ENCODE data around the gene FBRS. TPM values are rescaled to one million over a fixed set of nuclear protein-coding genes. Genes with fewer than 3 reads are reported as not detected.

FBRS gene
- total and polyA plus RNA-seq, 10 of the 15 experiments (the other 5 are each of a cell fraction or from before 2014, with no cell fraction given) = 0.45 to 87.6 (median 14.6) TPM

DNA sequence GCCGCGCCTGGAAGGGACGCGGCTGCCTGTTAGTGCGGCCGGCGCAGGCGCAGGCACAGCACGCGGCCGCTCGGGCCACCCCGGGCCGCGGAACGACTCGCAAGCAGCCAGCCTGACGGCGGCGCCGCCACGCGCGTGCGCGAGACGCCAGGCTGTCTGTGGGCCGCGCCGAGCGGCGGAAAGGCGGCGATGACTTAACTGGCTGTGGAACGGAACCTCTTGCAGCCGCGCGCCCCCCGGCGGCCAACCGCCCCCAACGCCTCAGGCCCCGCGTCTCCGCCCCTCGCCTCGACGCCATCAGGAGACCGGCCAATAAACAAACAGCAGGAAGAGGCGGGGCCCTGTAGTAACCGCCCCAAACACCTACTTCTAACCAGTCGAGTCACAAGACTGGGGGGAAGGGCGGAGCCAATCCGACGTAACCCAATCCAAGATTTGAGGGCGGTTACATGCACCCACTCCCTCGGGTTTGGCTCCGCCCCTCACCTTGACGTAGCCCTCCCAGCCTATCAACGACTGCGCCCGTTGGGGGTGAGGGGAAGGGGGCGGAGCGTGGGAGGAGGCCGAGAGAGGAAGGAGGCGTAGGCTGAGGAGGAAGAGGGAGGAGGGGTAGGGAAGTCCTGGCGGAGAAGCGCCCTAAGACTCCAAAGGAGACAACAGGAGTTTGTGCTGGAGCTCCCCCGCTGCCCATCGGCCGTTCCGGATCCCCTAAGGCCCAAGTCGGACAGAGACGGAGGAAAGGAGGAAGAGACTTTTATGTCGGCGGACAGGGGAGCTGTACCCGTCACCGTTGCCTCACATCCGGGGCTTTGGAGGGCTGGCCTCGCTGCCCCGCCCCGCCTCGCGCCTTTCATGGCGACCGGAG, at the start of gene FBRS (continued):
- TF ChIP-seq, protein P1, sequence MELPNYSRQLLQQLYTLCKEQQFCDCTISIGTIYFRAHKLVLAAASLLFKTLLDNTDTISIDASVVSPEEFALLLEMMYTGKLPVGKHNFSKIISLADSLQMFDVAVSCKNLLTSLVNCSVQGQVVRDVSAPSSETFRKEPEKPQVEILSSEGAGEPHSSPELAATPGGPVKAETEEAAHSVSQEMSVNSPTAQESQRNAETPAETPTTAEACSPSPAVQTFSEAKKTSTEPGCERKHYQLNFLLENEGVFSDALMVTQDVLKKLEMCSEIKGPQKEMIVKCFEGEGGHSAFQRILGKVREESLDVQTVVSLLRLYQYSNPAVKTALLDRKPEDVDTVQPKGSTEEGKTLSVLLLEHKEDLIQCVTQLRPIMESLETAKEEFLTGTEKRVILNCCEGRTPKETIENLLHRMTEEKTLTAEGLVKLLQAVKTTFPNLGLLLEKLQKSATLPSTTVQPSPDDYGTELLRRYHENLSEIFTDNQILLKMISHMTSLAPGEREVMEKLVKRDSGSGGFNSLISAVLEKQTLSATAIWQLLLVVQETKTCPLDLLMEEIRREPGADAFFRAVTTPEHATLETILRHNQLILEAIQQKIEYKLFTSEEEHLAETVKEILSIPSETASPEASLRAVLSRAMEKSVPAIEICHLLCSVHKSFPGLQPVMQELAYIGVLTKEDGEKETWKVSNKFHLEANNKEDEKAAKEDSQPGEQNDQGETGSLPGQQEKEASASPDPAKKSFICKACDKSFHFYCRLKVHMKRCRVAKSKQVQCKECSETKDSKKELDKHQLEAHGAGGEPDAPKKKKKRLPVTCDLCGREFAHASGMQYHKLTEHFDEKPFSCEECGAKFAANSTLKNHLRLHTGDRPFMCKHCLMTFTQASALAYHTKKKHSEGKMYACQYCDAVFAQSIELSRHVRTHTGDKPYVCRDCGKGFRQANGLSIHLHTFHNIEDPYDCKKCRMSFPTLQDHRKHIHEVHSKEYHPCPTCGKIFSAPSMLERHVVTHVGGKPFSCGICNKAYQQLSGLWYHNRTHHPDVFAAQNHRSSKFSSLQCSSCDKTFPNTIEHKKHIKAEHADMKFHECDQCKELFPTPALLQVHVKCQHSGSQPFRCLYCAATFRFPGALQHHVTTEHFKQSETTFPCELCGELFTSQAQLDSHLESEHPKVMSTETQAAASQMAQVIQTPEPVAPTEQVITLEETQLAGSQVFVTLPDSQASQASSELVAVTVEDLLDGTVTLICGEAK (IDR thresholded peaks at IDR 0.05; ENCODE audit: borderline replicate concordance) = peak; percentile 80
- TF ChIP-seq ZNF622 (IDR thresholded peaks at IDR 0.05) (no peak), HDGF (IDR thresholded peaks at IDR 0.05) (peak; percentile 100), POLR2AphosphoS2 (IDR thresholded peaks at IDR 0.05; ENCODE audit: low read depth, low read length) (peak; percentile 63; the same call in 1 of the 2 replicates), FOXK2 (IDR thresholded peaks at IDR 0.05) (no peak), ZNF384 (IDR thresholded peaks at IDR 0.05; ENCODE audit: borderline replicate concordance, low read depth, low read length) (no peak), ATF7 (IDR thresholded peaks at IDR 0.05; ENCODE audit: low read depth) (peak; percentile 79), CBX3 (IDR thresholded peaks at IDR 0.05; ENCODE audit: borderline replicate concordance, low read depth) (no peak), TCF7 (IDR thresholded peaks at IDR 0.05; ENCODE audit: borderline replicate concordance) (no peak), RB1 (IDR thresholded peaks at IDR 0.05; ENCODE audit: borderline replicate concordance) (peak; percentile 85), FOS (IDR thresholded peaks at IDR 0.05; ENCODE audit: borderline replicate concordance, extremely low read depth, insufficient read length) (peak; percentile 24), TAF1 (IDR thresholded peaks at IDR 0.05; ENCODE audit: borderline replicate concordance, low read depth, low read length) (peak; percentile 70; the same call in 1 of the 2 replicates), IRF4 (IDR thresholded peaks at IDR 0.05; ENCODE audit: low read depth, low read length) (no peak), SUZ12 (IDR thresholded peaks at IDR 0.05; ENCODE audit: unreplicated experiment) (no peak), KLF5 (IDR thresholded peaks at IDR 0.05; ENCODE audit: partially characterized antibody) (peak; percentile 26), DPF2 (IDR thresholded peaks at IDR 0.05) (peak; percentile 40), ZNF274 (IDR thresholded peaks at IDR 0.05; ENCODE audit: insufficient read depth, insufficient read length) (no peak), CREB1 (IDR thresholded peaks at IDR 0.05; ENCODE audit: low read depth) (no peak)
- TF ChIP-seq, protein P2, sequence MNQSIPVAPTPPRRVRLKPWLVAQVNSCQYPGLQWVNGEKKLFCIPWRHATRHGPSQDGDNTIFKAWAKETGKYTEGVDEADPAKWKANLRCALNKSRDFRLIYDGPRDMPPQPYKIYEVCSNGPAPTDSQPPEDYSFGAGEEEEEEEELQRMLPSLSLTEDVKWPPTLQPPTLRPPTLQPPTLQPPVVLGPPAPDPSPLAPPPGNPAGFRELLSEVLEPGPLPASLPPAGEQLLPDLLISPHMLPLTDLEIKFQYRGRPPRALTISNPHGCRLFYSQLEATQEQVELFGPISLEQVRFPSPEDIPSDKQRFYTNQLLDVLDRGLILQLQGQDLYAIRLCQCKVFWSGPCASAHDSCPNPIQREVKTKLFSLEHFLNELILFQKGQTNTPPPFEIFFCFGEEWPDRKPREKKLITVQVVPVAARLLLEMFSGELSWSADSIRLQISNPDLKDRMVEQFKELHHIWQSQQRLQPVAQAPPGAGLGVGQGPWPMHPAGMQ (IDR thresholded peaks at IDR 0.05; ENCODE audit: borderline replicate concordance) = peak; percentile 9; the same call in 1 of the 2 replicates
- TF ChIP-seq, protein P3, sequence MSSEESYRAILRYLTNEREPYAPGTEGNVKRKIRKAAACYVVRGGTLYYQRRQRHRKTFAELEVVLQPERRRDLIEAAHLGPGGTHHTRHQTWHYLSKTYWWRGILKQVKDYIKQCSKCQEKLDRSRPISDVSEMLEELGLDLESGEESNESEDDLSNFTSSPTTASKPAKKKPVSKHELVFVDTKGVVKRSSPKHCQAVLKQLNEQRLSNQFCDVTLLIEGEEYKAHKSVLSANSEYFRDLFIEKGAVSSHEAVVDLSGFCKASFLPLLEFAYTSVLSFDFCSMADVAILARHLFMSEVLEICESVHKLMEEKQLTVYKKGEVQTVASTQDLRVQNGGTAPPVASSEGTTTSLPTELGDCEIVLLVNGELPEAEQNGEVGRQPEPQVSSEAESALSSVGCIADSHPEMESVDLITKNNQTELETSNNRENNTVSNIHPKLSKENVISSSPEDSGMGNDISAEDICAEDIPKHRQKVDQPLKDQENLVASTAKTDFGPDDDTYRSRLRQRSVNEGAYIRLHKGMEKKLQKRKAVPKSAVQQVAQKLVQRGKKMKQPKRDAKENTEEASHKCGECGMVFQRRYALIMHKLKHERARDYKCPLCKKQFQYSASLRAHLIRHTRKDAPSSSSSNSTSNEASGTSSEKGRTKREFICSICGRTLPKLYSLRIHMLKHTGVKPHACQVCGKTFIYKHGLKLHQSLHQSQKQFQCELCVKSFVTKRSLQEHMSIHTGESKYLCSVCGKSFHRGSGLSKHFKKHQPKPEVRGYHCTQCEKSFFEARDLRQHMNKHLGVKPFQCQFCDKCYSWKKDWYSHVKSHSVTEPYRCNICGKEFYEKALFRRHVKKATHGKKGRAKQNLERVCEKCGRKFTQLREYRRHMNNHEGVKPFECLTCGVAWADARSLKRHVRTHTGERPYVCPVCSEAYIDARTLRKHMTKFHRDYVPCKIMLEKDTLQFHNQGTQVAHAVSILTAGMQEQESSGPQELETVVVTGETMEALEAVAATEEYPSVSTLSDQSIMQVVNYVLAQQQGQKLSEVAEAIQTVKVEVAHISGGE (CRISPR knock-in tag; IDR thresholded peaks at IDR 0.05) = no peak
- TF ChIP-seq, protein P4, sequence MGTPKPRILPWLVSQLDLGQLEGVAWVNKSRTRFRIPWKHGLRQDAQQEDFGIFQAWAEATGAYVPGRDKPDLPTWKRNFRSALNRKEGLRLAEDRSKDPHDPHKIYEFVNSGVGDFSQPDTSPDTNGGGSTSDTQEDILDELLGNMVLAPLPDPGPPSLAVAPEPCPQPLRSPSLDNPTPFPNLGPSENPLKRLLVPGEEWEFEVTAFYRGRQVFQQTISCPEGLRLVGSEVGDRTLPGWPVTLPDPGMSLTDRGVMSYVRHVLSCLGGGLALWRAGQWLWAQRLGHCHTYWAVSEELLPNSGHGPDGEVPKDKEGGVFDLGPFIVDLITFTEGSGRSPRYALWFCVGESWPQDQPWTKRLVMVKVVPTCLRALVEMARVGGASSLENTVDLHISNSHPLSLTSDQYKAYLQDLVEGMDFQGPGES (IDR thresholded peaks at IDR 0.05) = peak; percentile 58; the same call in 1 of the 2 replicates
